GM12892 (cell line): ENCODE data around the gene GRIN1.

Experiments used
- POLR2A ChIP-seq: IDR thresholded peaks from 2 replicates; pipeline ENCODE4 v1.6.1; 2011; ENCODE audit warnings: low read depth, low read length, control low read depth
- POLR2AphosphoS5 ChIP-seq: IDR thresholded peaks from 2 replicates; pipeline ENCODE4 v1.6.1; 2011; ENCODE audit warnings: low read depth, low read length, control low read depth

GRCh38 chr9:137127301-137128157, 11.4 kb upstream of the GRIN1 start:
- TF ChIP-seq POLR2A = no peak
- TF ChIP-seq POLR2AphosphoS5 = no peak
